IPS-NIHi7 (cell line): ENCODE data around the gene C2CD2.

ENCODE experiments used
- DNase-seq: peaks from one replicate; pipeline ENCODE4 v3.0.0; 2012; ENCODE audit warnings: mixed read lengths; ENCODE audit errors: extremely low spot score

C2CD2 gene

GRCh38 chr21:41847066-41847804 is 106.6 kb downstream of the C2CD2 start:
- DNase-seq = peak; percentile 52

- no peak for DNase-seq
These were observed 107.3 kb downstream of the C2CD2 start for GRCh38 chr21:41846536-41846935.

- no peak for DNase-seq
These were observed 107.8 kb downstream of the C2CD2 start for GRCh38 chr21:41846033-41846317.

- no peak for DNase-seq
These were observed 108.3 kb downstream of the C2CD2 start for GRCh38 chr21:41845310-41846032.

GRCh38 chr21:41843584-41843983 is 110.2 kb downstream of the C2CD2 start:
- no peak for DNase-seq

- no peak for DNase-seq
These were observed 112.9 kb downstream of the C2CD2 start for GRCh38 chr21:41840880-41841279.

- no peak for DNase-seq
These were observed 114.3 kb downstream of the C2CD2 start for GRCh38 chr21:41839387-41840000.

- DNase-seq = no peak
These were observed 116.0 kb downstream of the C2CD2 start for GRCh38 chr21:41837756-41838297.

GRCh38 chr21:41836166-41837015 is 117.4 kb downstream of the C2CD2 start:
- DNase-seq = no peak

- DNase-seq = no peak
These were observed 118.1 kb downstream of the C2CD2 start for GRCh38 chr21:41835711-41836154.
